Esophagus muscularis mucosa (tissue), 4 donors: ENCODE data around the gene ITGB5. TPM values are rescaled to one million over a fixed set of nuclear protein-coding genes. Genes with fewer than 3 reads are reported as not detected.

ENCODE experiments used
- DNase-seq: peaks from one replicate; pipeline ENCODE4 v3.0.0-alpha.2; 2017; ENCODE audit errors: extremely low spot score
- H3K27ac ChIP-seq, 4 donors: fragments of 200-600 bp; sonication (generic); replicated peaks in 1 of 4; 1 replicate in 3 of 4; 2 replicates in 1 of 4; pipeline ENCODE4 v1.5.1; 2016 to 2019; ENCODE audit warnings: mild to moderate bottlenecking in 1 of 4
- H3K27me3 ChIP-seq, 4 donors: fragments of 200-600 bp; sonication (generic); one replicate each; pipeline versions ENCODE4 v1.5.1 to v1.6.0; 2016 to 2019
- H3K36me3 ChIP-seq, 4 donors: fragments of 200-600 bp; sonication (generic); one replicate each; pipeline ENCODE4 v1.5.1; 2016 to 2019
- H3K4me1 ChIP-seq, 4 donors: fragments of 200-600 bp; sonication (generic); one replicate each; pipeline ENCODE4 v1.5.1; 2016 to 2019
- H3K4me3 ChIP-seq, 4 donors: fragments of 200-600 bp; sonication (generic); 1 replicate in 2 of 4; 2 replicates in 2 of 4; pipeline ENCODE4 v1.5.1; 2016 to 2019; ENCODE audit warnings: mild to moderate bottlenecking in 4 of 4, moderate library complexity in 1 of 4
- H3K9me3 ChIP-seq, 4 donors: fragments of 200-600 bp; sonication (generic); 1 replicate in 3 of 4; 2 replicates in 1 of 4; pipeline ENCODE4 v1.5.1; 2016 to 2019
- EP300 ChIP-seq: sonication (generic); formaldehyde crosslinking; IDR thresholded peaks from one replicate; pipeline ENCODE4 v1.6.1; 2017; ENCODE audit warnings: antibody characterized with exemption
- POLR2A ChIP-seq: fragments of 450-650 bp; IDR thresholded peaks from one replicate; pipeline ENCODE4 v1.6.1; 2017; ENCODE audit warnings: antibody characterized with exemption, moderate library complexity, mild to moderate bottlenecking, low read depth
- POLR2AphosphoS5 ChIP-seq, 2 donors: sonication (generic); formaldehyde crosslinking; IDR thresholded peaks; one replicate each; pipeline ENCODE4 v1.6.1; 2017; ENCODE audit warnings: antibody characterized with exemption in 2 of 2
- WGBS: methylation state at CpG from one replicate; pipeline ENCODE4 v1.1.5; 2018; 5-methylcytosine and 5-hydroxymethylcytosine counted together
- intact Hi-C: fragments of 100-400 bp; cut with DNase I; formaldehyde crosslinking; loops from one replicate; pipeline ENCODE4 v1.15.1; 2023
- small RNA-seq, 3 donors: library from RNA; depleted of rRNA; stranded (forward); fragments of <200 nt; gene quantifications; one replicate each; pipeline ENCODE3, GENCODE V24; 2016
- total RNA-seq, 4 donors: library from RNA; depleted of rRNA; stranded (reverse); fragments of >200 nt; gene quantifications; one replicate each; pipeline versions ENCODE4 v1.1.0 to v1.2.1, GENCODE V29; 2016
- TF ChIP-seq, protein P1 (sequence below), 3 experiments: fragments of 200-600 bp in 2 of 3; fragments of 450-650 bp in 1 of 3; sonication (generic) in 2 of 3; IDR thresholded peaks; one replicate each; pipeline ENCODE4 v1.5.1; 2017 to 2019; ENCODE audit warnings: antibody characterized with exemption in 3 of 3, mild to moderate bottlenecking in 2 of 3, moderate library complexity in 1 of 3

Gene ITGB5
- total RNA-seq, 4 donors from 2014 or later: 114 to 284 (median 188) TPM

DNA sequence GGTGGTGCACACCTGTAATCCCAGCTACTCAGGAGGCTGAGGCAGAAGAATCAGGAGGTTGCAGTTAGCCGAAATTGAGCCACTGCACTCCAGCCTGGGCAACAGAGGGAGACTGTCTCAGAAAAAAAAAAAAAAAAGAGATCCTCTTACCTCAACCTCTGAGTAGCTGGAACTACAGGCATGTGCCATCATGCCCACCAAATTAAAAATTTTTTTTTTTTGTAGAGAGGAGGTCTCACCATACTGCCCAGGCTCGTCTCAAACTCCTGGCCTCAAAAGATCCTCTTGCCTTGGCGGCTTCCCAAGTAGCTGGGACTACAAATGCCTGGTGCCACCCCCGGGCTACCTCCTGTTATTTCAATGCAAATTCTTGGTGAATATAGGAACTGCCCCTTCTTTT lies 155.4 kb downstream of the ITGB5 start:
- peaks cover 0 to 3% (median 0%) of the 10 kb centered on the region in 4 donors for H3K27me3 ChIP-seq
- no peak for DNase-seq
- TF ChIP-seq EP300: no peak
- no peak for TF ChIP-seq POLR2A
- TF ChIP-seq, protein P1, sequence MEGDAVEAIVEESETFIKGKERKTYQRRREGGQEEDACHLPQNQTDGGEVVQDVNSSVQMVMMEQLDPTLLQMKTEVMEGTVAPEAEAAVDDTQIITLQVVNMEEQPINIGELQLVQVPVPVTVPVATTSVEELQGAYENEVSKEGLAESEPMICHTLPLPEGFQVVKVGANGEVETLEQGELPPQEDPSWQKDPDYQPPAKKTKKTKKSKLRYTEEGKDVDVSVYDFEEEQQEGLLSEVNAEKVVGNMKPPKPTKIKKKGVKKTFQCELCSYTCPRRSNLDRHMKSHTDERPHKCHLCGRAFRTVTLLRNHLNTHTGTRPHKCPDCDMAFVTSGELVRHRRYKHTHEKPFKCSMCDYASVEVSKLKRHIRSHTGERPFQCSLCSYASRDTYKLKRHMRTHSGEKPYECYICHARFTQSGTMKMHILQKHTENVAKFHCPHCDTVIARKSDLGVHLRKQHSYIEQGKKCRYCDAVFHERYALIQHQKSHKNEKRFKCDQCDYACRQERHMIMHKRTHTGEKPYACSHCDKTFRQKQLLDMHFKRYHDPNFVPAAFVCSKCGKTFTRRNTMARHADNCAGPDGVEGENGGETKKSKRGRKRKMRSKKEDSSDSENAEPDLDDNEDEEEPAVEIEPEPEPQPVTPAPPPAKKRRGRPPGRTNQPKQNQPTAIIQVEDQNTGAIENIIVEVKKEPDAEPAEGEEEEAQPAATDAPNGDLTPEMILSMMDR (IDR thresholded peaks at IDR 0.05): no peak
- no peak for TF ChIP-seq POLR2AphosphoS5 (IDR thresholded peaks at IDR 0.05)
- H3K27ac ChIP-seq: no peak overlapping the region
- H3K36me3 ChIP-seq: peaks cover 0 to 18% (median 10%) of the 10 kb centered on the region in 4 donors
- H3K9me3 ChIP-seq: no peaks in the 10 kb centered on the region
- intact Hi-C loops: no loop called here
- 90% methylated on average over 4 of the region's 4 CpGs for WGBS
- H3K4me1 ChIP-seq: peaks cover 17 to 34% (median 28%) of the 10 kb centered on the region in 4 donors
- no peak overlapping the region for H3K4me3 ChIP-seq

- H3K4me1 ChIP-seq: peaks cover 17 to 34% (median 28%) of the 10 kb centered on the region in 4 donors
- no peaks in the 10 kb centered on the region for H3K9me3 ChIP-seq
- TF ChIP-seq EP300 (no peak), POLR2A (no peak), POLR2AphosphoS5 (IDR thresholded peaks at IDR 0.05) (no peak)
- TF ChIP-seq, protein P1 (IDR thresholded peaks at IDR 0.05): no peak
- WGBS: 17% methylated on average over 13 of the region's 13 CpGs
- no peak for DNase-seq
- H3K27me3 ChIP-seq: peaks cover 0 to 3% (median 0%) of the 10 kb centered on the region in 4 donors
- H3K27ac ChIP-seq: peak overlapping the region in 3 of 4 donors; percentile 70 to 79 (median 77)
- peak overlapping the region; percentile 70 to 96 (median 76) for H3K4me3 ChIP-seq
- peaks cover 0 to 14% (median 4%) of the 10 kb centered on the region in 4 donors for H3K36me3 ChIP-seq
- intact Hi-C loops: no loop called here
Observed at GRCh38 chr3:124730941-124731297, 156.2 kb downstream of the ITGB5 start.

- intact Hi-C loops: no loop called here
- under 1% methylated on average over 44 of the region's 44 CpGs for WGBS
Observed at GRCh38 chr3:124730129-124730940, 156.8 kb downstream of the ITGB5 start, which contains the start of gene UMPS. Gene UMPS (plus strand): TSS chr3:124730452. CDS start chr3:124730472, 20 bp downstream.

DNA sequence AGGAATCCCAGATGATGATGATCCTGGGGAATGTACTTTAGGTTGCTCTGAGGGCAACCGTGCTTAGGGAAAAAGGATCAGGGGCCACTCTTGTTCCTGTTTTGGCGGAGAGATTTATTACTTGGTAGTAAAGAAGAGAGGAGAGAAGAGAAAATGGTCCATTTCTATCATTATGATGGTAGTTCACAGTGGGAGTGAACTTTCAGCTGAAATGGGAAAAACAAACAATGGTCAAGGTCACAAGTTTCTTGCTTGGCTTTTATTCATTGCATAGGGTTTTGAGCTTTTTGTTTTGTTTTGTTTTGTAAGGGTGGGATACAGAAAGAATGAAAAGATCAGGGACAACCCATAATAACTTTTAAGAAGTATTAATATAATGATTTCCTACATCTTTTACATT lies 164.6 kb downstream of the ITGB5 start:
- Histone ChIP-seq H3K27me3 (no peaks in the 10 kb centered on the region), H3K4me1 (no peaks in the 10 kb centered on the region), H3K36me3 (peaks cover 0 to 21% (median 6%) of the 10 kb centered on the region in 4 donors), H3K4me3 (no peak overlapping the region), H3K9me3 (no peaks in the 10 kb centered on the region), H3K27ac (no peak overlapping the region)
- TF ChIP-seq, protein P1 (IDR thresholded peaks at IDR 0.05): no peak
- 96% methylated on average over 2 of the region's 2 CpGs for WGBS
- no peak for DNase-seq
- intact Hi-C loops: no loop called here

More at GRCh38 chr3:124730129-124730940, 156.8 kb downstream of the ITGB5 start, which contains the start of gene UMPS:
- DNase-seq: peak; percentile 96
- Histone ChIP-seq H3K9me3 (no peaks in the 10 kb centered on the region), H3K27me3 (peaks cover 0 to 3% (median 0%) of the 10 kb centered on the region in 4 donors), H3K4me3 (peak within 1 kb of the TSS; percentile 70 to 96 (median 76)), H3K4me1 (peaks cover 17 to 34% (median 28%) of the 10 kb centered on the region in 4 donors), H3K36me3 (peaks cover 0 to 9% (median under 1%) of the 10 kb centered on the region in 4 donors), H3K27ac (peak within 1 kb of the TSS; percentile 70 to 79 (median 75))
- TF ChIP-seq POLR2A (peak; percentile 33), POLR2AphosphoS5 (IDR thresholded peaks at IDR 0.05) (peak; percentile 86 to 90), EP300 (no peak)

DNA sequence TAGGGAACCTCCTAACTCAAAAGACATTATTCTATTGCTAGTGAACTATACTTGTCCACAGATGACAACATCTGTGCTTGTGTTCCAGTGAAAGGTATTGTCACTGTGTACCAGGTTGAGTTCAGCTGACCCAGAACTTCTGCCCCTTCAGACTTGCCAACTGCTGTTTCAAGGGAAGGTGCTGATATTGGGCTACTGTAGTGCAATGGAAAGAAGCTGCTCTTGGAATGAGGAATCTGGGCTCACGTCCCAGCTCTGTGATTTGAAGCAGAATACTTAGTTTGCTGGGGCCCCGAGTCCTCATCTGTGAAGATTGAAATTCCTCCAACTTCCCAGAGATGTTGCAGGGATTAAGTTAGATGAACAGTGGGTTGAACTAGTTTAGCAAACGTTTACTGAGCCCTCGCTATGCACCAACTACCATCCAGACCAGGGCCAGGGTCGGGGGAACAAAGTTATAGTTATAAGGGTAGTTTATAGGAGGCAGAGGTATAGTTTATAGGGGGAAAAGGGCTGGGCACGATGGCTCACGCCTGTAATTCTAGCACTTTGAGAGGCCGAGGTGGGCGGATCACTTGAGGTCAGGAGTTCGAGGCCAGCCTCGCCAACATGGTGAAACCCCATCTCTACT lies 172.8 kb downstream of the ITGB5 start:
- 60% methylated on average over 11 of the region's 11 CpGs for WGBS
- DNase-seq: no peak
- intact Hi-C loops: no loop called here
- no peak for TF ChIP-seq EP300
- TF ChIP-seq POLR2AphosphoS5 (IDR thresholded peaks at IDR 0.05): no peak
- no peak for TF ChIP-seq POLR2A
- Histone ChIP-seq H3K4me3 (no peak overlapping the region), H3K4me1 (peaks cover 0 to 11% (median 7%) of the 10 kb centered on the region in 4 donors), H3K27ac (peak overlapping the region in 1 of 4 donors; percentile 14), H3K27me3 (no peaks in the 10 kb centered on the region), H3K36me3 (peaks cover 0 to 32% (median 6%) of the 10 kb centered on the region in 4 donors), H3K9me3 (no peaks in the 10 kb centered on the region)

Small RNA genes within 50 kb of the gene (small RNA-seq; reads per million reads assigned to genes)
- gene MIR544B: 0 to 0.51 (median 0) reads per million in 3 donors

Other genes with a start within 250 kb of the ITGB5 start
- 10 to 100 TPM in 3 of 4 donors, 1 to 10 TPM in 1; 9.1 to 34.3 (median 21.1) TPM for gene UMPS, start 156.9 kb downstream of the ITGB5 start, total RNA-seq
- gene MUC13, start 47.4 kb upstream of the ITGB5 start, total RNA-seq: under 1 TPM in 1 of 4 donors, not detected in 3; 0.46 TPM
- 10 to 100 TPM; 47.8 to 91.7 (median 76.8) TPM for gene HEG1, start 168.6 kb upstream of the ITGB5 start, total RNA-seq